GM10248 (cell line): ENCODE data around the gene PFDN6.
"Not testable (repeated sequence)": the region's sequence is repeated elsewhere in the genome, so short reads cannot be mapped to it uniquely, and the experiment has no call there.

Experiments
- CTCF ChIA-PET: fragments of 300-600 bp; sonication (Branson Sonifier 250); formaldehyde crosslinking; extraction: SDS; loops from one replicate; lab custom pipeline; 2021; ENCODE audit warnings: antibody characterized with exemption; lab: Yijun Ruan, JAX
- POLR2A ChIA-PET: fragments of 350-650 bp; sonication (Branson Sonifier 250); formaldehyde crosslinking; extraction: SDS; loops from one replicate; lab custom pipeline; 2020; ENCODE audit warnings: antibody characterized with exemption; lab: Yijun Ruan, JAX
- DNase-seq: peaks from one replicate; pipeline ENCODE4 v3.0.0; 2012; ENCODE audit errors: extremely low spot score
- TF ChIP-seq, protein P1 (sequence below): IDR thresholded peaks from 2 replicates; pipeline ENCODE4 v1.5.1; 2012; ENCODE audit warnings: mild to moderate bottlenecking, low read depth; ENCODE audit errors: extremely low read depth, missing control alignments, control extremely low read depth

Gene PFDN6

GRCh38 chr6:33254591-33254990 is 34.8 kb upstream of the PFDN6 start:
- TF ChIP-seq, protein P1, sequence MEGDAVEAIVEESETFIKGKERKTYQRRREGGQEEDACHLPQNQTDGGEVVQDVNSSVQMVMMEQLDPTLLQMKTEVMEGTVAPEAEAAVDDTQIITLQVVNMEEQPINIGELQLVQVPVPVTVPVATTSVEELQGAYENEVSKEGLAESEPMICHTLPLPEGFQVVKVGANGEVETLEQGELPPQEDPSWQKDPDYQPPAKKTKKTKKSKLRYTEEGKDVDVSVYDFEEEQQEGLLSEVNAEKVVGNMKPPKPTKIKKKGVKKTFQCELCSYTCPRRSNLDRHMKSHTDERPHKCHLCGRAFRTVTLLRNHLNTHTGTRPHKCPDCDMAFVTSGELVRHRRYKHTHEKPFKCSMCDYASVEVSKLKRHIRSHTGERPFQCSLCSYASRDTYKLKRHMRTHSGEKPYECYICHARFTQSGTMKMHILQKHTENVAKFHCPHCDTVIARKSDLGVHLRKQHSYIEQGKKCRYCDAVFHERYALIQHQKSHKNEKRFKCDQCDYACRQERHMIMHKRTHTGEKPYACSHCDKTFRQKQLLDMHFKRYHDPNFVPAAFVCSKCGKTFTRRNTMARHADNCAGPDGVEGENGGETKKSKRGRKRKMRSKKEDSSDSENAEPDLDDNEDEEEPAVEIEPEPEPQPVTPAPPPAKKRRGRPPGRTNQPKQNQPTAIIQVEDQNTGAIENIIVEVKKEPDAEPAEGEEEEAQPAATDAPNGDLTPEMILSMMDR: no peak
- ChIA-PET CTCF (interaction anchor here (0.8 kb wide), 1 partner anchor 80 kb away, joined by 3 read pairs; no protein-coding TSS in a partner anchor), POLR2A (interaction anchor here (0.6 to 0.8 kb wide), 3 partner anchors 17 to 1726 kb away, joined by 3 to 13 read pairs (median 11); partner anchors contain the start of genes MCCD1, RPS18 and VPS52)
- DNase-seq: no peak

DNA sequence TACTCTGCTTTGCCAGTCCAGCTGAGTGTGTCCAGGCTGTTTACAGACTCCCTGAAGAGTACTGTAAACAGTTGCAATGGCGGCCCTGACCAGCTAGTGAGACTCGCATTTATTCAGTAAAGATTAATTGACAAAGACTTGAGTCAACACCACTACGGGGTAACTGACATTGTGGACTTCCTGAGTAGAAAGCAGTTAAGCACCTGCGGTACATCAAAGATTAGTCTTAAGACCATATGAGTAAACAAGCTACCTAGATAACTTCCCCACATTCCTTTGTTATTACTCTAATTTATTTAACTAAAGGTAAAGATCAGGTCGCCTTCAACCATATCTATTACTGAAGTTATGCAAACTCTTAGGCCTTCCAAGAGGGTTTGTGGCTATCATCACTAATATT is 30.4 kb upstream of the PFDN6 start:
- ChIA-PET CTCF (interaction anchor here (0.7 to 1.5 kb wide), 4 partner anchors 9 to 133 kb away, joined by 3 to 5 read pairs (median 4); no protein-coding TSS in a partner anchor), POLR2A (no interaction called here)
- TF ChIP-seq, protein P1: no peak
- DNase-seq: no peak

DNA sequence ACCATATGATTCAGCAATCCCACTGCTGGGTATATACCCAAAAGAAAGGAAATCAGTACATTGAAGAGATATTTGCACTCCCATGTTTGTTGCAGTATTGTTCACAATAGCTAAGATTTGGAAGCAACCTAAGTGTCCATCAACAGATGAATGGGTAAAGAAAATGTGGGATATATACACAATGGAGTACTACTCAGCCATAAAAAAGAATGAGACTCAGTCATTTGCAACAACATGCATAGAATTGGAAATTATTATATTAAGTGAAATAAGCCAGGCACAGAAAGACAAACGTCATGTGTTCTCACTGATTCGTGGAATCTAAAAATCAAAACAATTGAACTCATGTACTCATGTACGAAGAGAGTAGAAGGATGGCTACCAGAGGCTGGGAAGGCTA is 26.9 kb upstream of the PFDN6 start:
- DNase-seq, POLR2A ChIA-PET: not testable (repeated sequence)
- CTCF ChIA-PET: interaction anchor here (1.0 to 11.2 kb wide), 3 partner anchors 13 to 17 kb away, joined by 3 to 81 read pairs (median 4); partner anchors contain the start of gene B3GALT4

DNA sequence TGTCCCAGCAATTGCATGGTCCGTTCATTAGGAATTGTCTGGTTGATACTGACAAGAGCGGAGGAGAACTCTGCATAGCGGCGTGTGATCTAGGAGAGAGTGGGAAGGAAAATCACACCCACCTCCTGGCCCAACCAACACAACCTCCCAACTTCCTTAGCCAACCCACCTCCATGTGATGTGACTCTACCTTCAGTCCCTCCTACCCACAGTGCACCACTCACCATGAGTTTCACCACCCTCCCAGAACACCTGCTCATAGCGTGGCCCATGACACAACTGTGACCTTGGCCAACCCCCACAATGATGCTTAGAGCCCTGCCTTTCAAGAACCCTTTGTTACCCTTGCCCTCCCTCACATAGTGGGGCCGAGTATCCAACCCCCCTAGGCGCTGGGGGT is 25.4 kb upstream of the PFDN6 start:
- ChIA-PET CTCF (interaction anchor here (1.9 to 11.2 kb wide), 2 partner anchors 13 to 14 kb away, joined by 4 to 81 read pairs; partner anchors contain the start of gene B3GALT4), POLR2A (no interaction called here)
- DNase-seq: no peak
- TF ChIP-seq, protein P1: no peak

DNA sequence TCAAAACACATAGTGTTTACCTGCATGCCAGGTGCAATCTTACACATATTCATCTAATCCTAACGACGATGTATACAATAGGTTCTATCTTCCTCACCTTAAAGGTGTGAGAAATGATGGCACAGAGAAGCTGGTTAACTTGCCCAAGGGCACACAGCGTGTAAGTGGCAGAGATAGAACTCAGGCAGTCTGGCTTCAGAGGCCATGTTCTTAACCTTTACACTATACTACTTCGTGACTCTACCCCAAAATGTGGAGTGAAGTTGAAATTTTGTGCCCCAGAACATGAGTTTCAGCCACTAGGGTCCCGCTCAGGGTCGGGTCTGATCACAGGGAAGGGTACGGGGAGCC is 18.3 kb upstream of the PFDN6 start:
- TF ChIP-seq, protein P1: no peak
- POLR2A ChIA-PET: interaction anchor here (0.9 to 2.0 kb wide), 11 partner anchors 10 to 299 kb away, joined by 3 to 17 read pairs (median 4); partner anchors contain the start of genes HLA-DPA1, PFDN6, TAPBP and WDR46
- CTCF ChIA-PET: interaction anchor here (0.8 to 11.2 kb wide), 8 partner anchors 11 to 433 kb away, joined by 3 to 81 read pairs (median 4); partner anchors contain the start of genes RGL2 and TAP2
- no peak for DNase-seq

GRCh38 chr6:33271468-33272274 is 17.7 kb upstream of the PFDN6 start, which contains the start of the genes RPS18 and VPS52:
Gene RPS18 (plus strand): TSS chr6:33272075. CDS start chr6:33272120, 45 bp downstream.
Gene VPS52 (minus strand): TSS chr6:33271876. CDS start chr6:33271675, 201 bp downstream.
- TF ChIP-seq, protein P1: no peak
- CTCF ChIA-PET: interaction anchor here (0.7 to 11.2 kb wide), 8 partner anchors 11 to 433 kb away, joined by 3 to 81 read pairs (median 4); partner anchors contain the start of genes RGL2 and TAP2
- POLR2A ChIA-PET: interaction anchor here (0.6 to 2.0 kb wide), 16 partner anchors 9 to 371 kb away, joined by 3 to 17 read pairs (median 4); partner anchors contain the start of genes HLA-DPA1, PFDN6, RGL2 and TAPBP
- peak; percentile 94 for DNase-seq
